RWPE1 (cell line): ENCODE measurements around the gene TXNRD1.

ENCODE experiments used
- CTCF ChIA-PET: fragments of 350-600 bp; sonication (Branson Sonifier 250); formaldehyde crosslinking; extraction: SDS; loops from one replicate; lab custom pipeline; 2021; lab: Yijun Ruan, JAX
- POLR2A ChIA-PET: fragments of 400-600 bp; formaldehyde crosslinking; extraction: SDS; loops from one replicate; lab custom pipeline; 2020; ENCODE audit warnings: antibody characterized with exemption; ENCODE audit not compliant: low non-redundant PET; lab: Yijun Ruan, JAX
- DNase-seq: peaks from one replicate; pipeline ENCODE4 v3.0.0; 2012; ENCODE audit warnings: low spot score
- H3K27ac ChIP-seq: fragments of 450-650 bp; 2 replicates; pipeline ENCODE4 v1.5.1; 2017
- TF ChIP-seq, protein P1 (sequence below): fragments of 450-650 bp; conservative IDR thresholded peaks from 2 replicates; pipeline ENCODE4 v1.5.1; 2017; ENCODE audit warnings: low read depth, mild to moderate bottlenecking

TXNRD1 gene

DNA sequence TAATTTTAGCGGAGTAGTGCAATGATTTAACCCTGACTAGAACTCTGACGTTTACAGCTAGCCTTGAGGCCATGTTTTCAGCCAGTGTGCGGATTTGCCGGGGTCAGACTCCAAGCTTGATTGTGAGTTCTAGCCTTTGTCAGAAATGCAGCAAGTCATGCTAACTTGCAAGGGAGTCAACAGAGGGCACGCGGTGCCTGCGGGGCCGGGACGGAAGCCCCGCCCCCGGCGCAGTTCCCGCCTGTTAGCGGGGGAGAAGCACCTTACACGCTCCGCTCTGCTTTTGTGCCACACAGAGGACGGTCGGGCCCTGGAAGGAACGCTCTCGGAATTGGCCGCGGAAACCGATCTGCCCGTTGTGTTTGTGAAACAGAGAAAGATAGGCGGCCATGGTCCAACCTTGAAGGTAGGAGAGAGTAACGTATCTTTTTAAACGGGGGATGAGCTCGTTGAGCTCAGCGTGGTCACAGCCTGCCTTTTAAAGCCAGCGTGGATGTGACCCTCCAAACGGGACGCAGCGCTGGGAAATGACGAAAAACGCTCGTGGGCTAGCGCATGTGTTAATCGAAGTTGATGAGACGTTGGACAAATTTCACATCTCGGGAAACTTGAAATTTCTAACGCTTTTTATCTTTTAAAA lies 73.2 kb downstream of the TXNRD1 start:
- peak; percentile 88 for DNase-seq
- ChIA-PET CTCF (interaction anchor here (0.8 to 1.1 kb wide), 4 partner anchors 46 to 239 kb away, joined by 3 to 9 read pairs (median 6); partner anchors contain the start of genes GLT8D2 and TXNRD1), POLR2A (interaction anchor here (2.3 kb wide), 1 partner anchor 69 kb away, joined by 11 read pairs; no protein-coding TSS in a partner anchor)
- peak overlapping the region; percentile 98 for H3K27ac ChIP-seq
- TF ChIP-seq, protein P1, sequence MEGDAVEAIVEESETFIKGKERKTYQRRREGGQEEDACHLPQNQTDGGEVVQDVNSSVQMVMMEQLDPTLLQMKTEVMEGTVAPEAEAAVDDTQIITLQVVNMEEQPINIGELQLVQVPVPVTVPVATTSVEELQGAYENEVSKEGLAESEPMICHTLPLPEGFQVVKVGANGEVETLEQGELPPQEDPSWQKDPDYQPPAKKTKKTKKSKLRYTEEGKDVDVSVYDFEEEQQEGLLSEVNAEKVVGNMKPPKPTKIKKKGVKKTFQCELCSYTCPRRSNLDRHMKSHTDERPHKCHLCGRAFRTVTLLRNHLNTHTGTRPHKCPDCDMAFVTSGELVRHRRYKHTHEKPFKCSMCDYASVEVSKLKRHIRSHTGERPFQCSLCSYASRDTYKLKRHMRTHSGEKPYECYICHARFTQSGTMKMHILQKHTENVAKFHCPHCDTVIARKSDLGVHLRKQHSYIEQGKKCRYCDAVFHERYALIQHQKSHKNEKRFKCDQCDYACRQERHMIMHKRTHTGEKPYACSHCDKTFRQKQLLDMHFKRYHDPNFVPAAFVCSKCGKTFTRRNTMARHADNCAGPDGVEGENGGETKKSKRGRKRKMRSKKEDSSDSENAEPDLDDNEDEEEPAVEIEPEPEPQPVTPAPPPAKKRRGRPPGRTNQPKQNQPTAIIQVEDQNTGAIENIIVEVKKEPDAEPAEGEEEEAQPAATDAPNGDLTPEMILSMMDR = no peak

DNA sequence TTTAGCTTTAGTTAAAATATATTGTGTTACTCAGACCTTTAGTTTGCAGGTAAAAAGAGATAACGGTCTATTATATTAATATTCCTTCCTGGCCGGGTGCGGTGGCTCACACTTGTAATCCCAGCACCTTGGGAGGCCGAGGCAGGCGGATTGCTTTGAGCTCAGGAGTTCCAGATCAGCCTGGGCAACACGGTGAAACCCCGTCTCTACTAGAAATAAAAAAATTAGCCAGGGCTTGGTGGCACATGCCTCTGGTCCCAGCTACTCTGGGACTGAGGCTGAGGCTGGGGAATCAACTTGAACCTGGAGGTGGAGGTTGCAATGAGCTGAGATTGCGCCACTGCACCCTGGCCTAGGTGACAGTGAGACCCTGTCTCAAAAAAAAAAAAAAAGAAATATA lies 74.7 kb downstream of the TXNRD1 start:
- no peak for DNase-seq
- TF ChIP-seq, protein P1 = no peak
- ChIA-PET CTCF (no interaction called here), POLR2A (no interaction called here)
- no peak overlapping the region; the same call in 1 of the 2 replicates for H3K27ac ChIP-seq

DNA sequence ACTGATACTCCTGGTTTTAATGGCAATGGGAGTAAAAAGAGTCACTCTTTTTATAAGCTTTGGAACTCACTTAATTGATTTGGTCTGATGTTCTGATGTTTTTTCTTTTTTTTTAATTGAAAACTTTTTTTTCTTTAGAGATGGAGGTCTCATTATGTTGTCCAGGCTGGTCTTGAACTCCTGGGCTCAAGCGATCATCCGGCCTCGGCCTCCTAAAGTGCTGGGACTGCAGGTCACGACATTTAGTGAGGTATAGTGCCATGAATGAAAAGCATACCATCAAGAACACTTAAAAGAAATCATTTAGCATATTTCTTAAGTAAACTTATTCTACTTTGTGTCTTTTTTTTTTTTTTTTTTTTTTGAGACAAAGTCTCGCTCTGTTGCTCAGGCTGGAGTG lies 75.3 kb downstream of the TXNRD1 start:
- no peak for DNase-seq
- POLR2A ChIA-PET = no interaction called here
- CTCF ChIA-PET = interaction anchor here (0.6 kb wide), 1 partner anchor 687 kb away, joined by 3 read pairs; no protein-coding TSS in a partner anchor
- no peak overlapping the region for H3K27ac ChIP-seq
- TF ChIP-seq, protein P1 = no peak

DNA sequence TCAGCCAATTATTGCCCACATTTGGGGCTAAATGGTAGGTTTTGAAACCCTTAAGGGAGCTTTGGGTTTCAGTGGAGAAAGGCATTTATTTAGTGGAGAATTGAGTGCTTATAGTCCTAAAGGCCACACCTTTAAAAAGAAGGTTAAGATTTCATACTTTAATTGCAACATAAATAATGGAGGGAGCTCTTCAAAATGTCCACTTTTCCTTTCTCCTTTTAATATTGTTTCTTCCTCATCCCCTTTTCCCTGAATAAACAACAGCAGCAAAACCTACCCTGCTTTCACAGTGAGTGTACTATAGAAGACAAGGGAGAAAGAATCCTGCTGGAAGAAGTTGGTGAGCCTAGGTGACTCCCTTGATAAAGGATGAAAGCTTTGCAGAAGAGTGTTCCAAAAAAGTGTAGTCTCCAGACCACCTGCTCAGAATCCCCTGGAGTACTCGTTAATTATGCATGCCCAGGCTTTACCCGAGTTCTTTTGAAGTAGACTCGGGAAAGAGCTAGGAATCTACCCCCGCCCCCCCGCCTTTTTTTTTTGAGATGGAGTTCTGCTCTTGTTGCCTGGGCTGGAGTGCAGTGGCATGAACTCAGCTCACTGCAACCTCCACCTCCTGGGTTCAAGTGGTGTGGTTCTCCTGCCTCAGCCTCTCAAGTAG lies 76.4 kb downstream of the TXNRD1 start:
- H3K27ac ChIP-seq = peak overlapping the region; percentile 52
- ChIA-PET CTCF (interaction anchor here (0.9 kb wide), 1 partner anchor 76 kb away, joined by 4 read pairs; the partner anchor contains the start of gene TXNRD1), POLR2A (no interaction called here)
- TF ChIP-seq, protein P1 = no peak
- no peak for DNase-seq

DNA sequence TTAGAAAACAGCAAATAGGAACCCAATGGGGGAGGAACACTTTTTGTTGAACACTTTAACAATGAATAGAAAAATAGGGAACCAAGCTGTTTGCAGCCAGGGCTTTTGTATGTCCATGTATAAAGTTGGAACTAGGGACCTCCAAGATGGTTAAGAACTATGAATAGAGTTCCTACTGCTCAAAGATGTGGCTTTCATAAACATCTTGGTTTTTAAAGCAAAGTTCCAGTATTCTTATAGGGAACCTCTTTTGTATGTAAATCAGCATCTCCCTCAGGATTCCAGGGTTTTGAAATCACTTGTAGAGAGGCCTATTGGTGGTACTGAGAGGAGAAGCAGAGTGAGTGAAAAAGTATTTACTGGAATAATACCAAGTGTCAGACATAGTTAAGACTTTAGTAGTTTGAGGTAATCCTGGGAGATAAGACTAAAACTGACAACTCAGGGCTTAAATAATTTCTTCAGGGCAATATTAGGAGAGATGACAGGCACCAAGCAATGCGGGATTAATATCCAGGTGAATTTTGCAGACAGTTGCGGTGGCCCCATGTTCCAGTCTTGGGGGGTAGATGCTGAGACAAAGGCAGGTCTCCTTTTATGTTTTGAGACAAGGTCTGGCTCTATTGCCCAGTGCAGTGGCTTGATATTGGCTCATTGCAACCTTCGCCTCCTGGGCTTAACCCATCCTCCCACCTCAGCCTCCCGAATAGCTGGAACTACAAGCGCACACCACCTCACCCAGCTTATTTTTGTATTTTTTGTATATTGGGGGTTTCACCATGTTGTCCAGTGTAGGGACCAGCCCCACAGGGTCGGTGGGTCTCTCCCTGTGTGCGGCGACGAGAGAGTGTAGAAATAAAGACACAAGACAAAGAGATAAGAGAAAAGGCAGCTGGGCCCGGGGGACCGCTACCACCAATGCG lies 77.6 kb downstream of the TXNRD1 start:
- TF ChIP-seq, protein P1 = no peak
- DNase-seq = no peak
- POLR2A ChIA-PET = no interaction called here
- CTCF ChIA-PET = no interaction called here
- H3K27ac ChIP-seq = peak overlapping the region; percentile 36
